ENCODE measurements around the gene FLRT2. TPM values are rescaled to one million over a fixed set of nuclear protein-coding genes. Genes with fewer than 3 reads are reported as not detected.

The FLRT2 gene
- total RNA-seq, 4 donors from 2014 or later: 2.5 to 13.0 (median 7.9) TPM

- Histone ChIP-seq H3K27ac (replicated peaks in 1 of 4) (no peak overlapping the region), H3K4me1 (no peaks in the 10 kb centered on the region), H3K27me3 (no peaks in the 10 kb centered on the region), H3K36me3 (no peaks in the 10 kb centered on the region), H3K4me3 (no peak overlapping the region), H3K9me3 (no peaks in the 10 kb centered on the region)
- intact Hi-C loops (cut with DNase I): no loop called here
- TF ChIP-seq, protein P1, sequence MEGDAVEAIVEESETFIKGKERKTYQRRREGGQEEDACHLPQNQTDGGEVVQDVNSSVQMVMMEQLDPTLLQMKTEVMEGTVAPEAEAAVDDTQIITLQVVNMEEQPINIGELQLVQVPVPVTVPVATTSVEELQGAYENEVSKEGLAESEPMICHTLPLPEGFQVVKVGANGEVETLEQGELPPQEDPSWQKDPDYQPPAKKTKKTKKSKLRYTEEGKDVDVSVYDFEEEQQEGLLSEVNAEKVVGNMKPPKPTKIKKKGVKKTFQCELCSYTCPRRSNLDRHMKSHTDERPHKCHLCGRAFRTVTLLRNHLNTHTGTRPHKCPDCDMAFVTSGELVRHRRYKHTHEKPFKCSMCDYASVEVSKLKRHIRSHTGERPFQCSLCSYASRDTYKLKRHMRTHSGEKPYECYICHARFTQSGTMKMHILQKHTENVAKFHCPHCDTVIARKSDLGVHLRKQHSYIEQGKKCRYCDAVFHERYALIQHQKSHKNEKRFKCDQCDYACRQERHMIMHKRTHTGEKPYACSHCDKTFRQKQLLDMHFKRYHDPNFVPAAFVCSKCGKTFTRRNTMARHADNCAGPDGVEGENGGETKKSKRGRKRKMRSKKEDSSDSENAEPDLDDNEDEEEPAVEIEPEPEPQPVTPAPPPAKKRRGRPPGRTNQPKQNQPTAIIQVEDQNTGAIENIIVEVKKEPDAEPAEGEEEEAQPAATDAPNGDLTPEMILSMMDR (IDR thresholded peaks at IDR 0.05): no peak
- TF ChIP-seq EP300 (IDR thresholded peaks at IDR 0.05): no peak
- no peak for TF ChIP-seq POLR2A (IDR thresholded peaks at IDR 0.05; ENCODE audit: low read depth)
- no peak for TF ChIP-seq POLR2AphosphoS5 (IDR thresholded peaks at IDR 0.05)
- WGBS: 95% methylated on average over 4 of the region's 4 CpGs
- no peak for DNase-seq (ENCODE audit: extremely low spot score)
Observed at GRCh38 chr14:85604021-85604420, 74.1 kb downstream of the FLRT2 start.

DNA sequence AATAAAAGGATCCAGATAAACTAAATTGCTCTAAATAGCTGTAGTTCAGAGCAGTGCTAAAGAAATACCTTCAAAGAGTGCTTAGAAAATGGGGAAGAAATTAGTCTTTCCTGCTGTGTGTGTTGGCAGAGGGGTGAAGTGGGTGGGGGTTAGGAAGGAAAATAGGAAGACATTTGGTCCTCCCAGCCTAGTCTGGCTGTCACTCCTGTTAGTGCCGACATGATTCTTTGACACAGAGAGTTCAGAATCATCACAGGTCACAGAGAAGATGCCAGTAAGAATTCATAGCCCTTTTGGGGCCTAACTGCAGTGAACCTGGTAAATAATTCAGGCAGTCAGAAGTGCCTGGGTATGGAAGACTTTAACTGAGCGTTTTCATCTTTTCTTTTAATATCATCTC is 74.8 kb downstream of the FLRT2 start:
- H3K4me3 ChIP-seq: no peak overlapping the region
- no peaks in the 10 kb centered on the region for H3K27me3 ChIP-seq
- no peaks in the 10 kb centered on the region for H3K36me3 ChIP-seq
- WGBS: 63% methylated on average over 2 of the region's 2 CpGs
- TF ChIP-seq POLR2AphosphoS5 (IDR thresholded peaks at IDR 0.05): no peak
- TF ChIP-seq POLR2A (IDR thresholded peaks at IDR 0.05; ENCODE audit: low read depth): no peak
- TF ChIP-seq EP300 (IDR thresholded peaks at IDR 0.05): no peak
- no peaks in the 10 kb centered on the region for H3K9me3 ChIP-seq
- H3K27ac ChIP-seq (replicated peaks in 1 of 4): no peak overlapping the region
- H3K4me1 ChIP-seq: no peaks in the 10 kb centered on the region
- DNase-seq (ENCODE audit: extremely low spot score): no peak
- intact Hi-C loops (cut with DNase I): no loop called here

- TF ChIP-seq POLR2A (IDR thresholded peaks at IDR 0.05; ENCODE audit: low read depth) (no peak), EP300 (IDR thresholded peaks at IDR 0.05) (no peak), POLR2AphosphoS5 (IDR thresholded peaks at IDR 0.05) (no peak)
- TF ChIP-seq, protein P1 (IDR thresholded peaks at IDR 0.05): no peak
- intact Hi-C loops (cut with DNase I): no loop called here
- Histone ChIP-seq H3K4me3 (no peak overlapping the region), H3K4me1 (no peaks in the 10 kb centered on the region), H3K9me3 (no peaks in the 10 kb centered on the region), H3K27me3 (no peaks in the 10 kb centered on the region), H3K36me3 (no peaks in the 10 kb centered on the region), H3K27ac (replicated peaks in 1 of 4) (no peak overlapping the region)
- no peak for DNase-seq (ENCODE audit: extremely low spot score)
- WGBS: 72% methylated on average over 3 of the region's 3 CpGs
Observed at GRCh38 chr14:85607651-85608081, 77.7 kb downstream of the FLRT2 start.

- Histone ChIP-seq H3K4me3 (no peak overlapping the region), H3K36me3 (no peaks in the 10 kb centered on the region), H3K27ac (replicated peaks in 1 of 4) (no peak overlapping the region), H3K27me3 (no peaks in the 10 kb centered on the region), H3K4me1 (peaks cover 0 to 7% (median 0%) of the 10 kb centered on the region in 4 donors), H3K9me3 (no peaks in the 10 kb centered on the region)
- TF ChIP-seq, protein P1 (IDR thresholded peaks at IDR 0.05): no peak
- TF ChIP-seq EP300 (IDR thresholded peaks at IDR 0.05): no peak
- TF ChIP-seq POLR2A (IDR thresholded peaks at IDR 0.05; ENCODE audit: low read depth): no peak
- no peak for TF ChIP-seq POLR2AphosphoS5 (IDR thresholded peaks at IDR 0.05)
- 85% methylated on average over 5 of the region's 5 CpGs for WGBS
- no peak for DNase-seq (ENCODE audit: extremely low spot score)
- intact Hi-C loops (cut with DNase I): no loop called here
Observed at GRCh38 chr14:85613496-85613895, 83.6 kb downstream of the FLRT2 start.

DNA sequence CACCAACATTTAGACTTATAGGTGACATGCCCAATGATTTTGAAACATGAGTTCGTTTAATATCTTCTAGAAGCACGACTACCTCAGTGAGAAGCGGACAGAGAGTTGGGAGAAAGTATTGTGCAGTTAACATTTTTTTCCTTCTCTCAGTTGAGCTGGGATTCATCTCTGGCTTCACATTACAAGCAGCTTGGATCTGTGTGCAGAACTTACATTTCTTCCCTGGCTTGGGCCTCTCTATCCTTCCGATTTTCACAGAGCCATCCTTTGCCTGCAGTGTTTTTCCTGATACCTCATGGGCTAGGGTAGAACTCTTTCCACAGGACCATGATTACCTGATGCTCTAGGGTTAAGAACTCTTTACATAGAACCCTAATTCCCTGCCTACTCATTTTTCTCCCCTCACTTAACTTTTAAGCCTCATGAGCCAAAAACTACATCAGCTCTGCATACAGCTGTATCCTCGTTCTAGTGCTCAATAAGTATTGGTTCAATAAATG is 86.5 kb downstream of the FLRT2 start:
- intact Hi-C loops (cut with DNase I): no loop called here
- Histone ChIP-seq H3K4me3 (no peak overlapping the region), H3K9me3 (no peaks in the 10 kb centered on the region), H3K27ac (replicated peaks in 1 of 4) (no peak overlapping the region), H3K4me1 (peaks cover 0 to 7% (median 0%) of the 10 kb centered on the region in 4 donors), H3K27me3 (no peaks in the 10 kb centered on the region), H3K36me3 (peaks cover 0 to 3% (median 0%) of the 10 kb centered on the region in 4 donors)
- 83% methylated on average over 5 of the region's 5 CpGs for WGBS
- TF ChIP-seq EP300 (IDR thresholded peaks at IDR 0.05) (no peak), POLR2AphosphoS5 (IDR thresholded peaks at IDR 0.05) (no peak), POLR2A (IDR thresholded peaks at IDR 0.05; ENCODE audit: low read depth) (no peak)
- TF ChIP-seq, protein P1 (IDR thresholded peaks at IDR 0.05): no peak
- no peak for DNase-seq (ENCODE audit: extremely low spot score)
